Neuronal stem cell (in vitro differentiated cells): ENCODE results near the gene RIC3.

Experiments
- DNase-seq: peaks from one replicate; pipeline ENCODE4 v3.0.0-alpha.2; 2013; ENCODE audit warnings: low spot score
- H2AFZ ChIP-seq: one replicate; pipeline ENCODE4 v1.6.1; 2013; ENCODE audit warnings: mild to moderate bottlenecking, low read length, inconsistent platforms
- H2AK5ac ChIP-seq: 2 replicates; pipeline ENCODE4 v1.6.1; 2013; ENCODE audit warnings: low read depth, mild to moderate bottlenecking, inconsistent platforms, low read length, moderate library complexity, mixed read lengths
- H2BK120ac ChIP-seq: 2 replicates; pipeline ENCODE4 v1.6.1; 2013; ENCODE audit warnings: low read depth, mild to moderate bottlenecking, inconsistent platforms, low read length, moderate library complexity, mixed read lengths
- H2BK12ac ChIP-seq: one replicate; pipeline ENCODE4 v1.6.1; 2013; ENCODE audit warnings: low read length, inconsistent platforms
- H2BK15ac ChIP-seq: 2 replicates; pipeline ENCODE4 v1.6.1; 2013; ENCODE audit warnings: mild to moderate bottlenecking, low read length, inconsistent platforms, mixed read lengths
- H2BK5ac ChIP-seq: one replicate; pipeline ENCODE4 v1.6.1; 2013; ENCODE audit warnings: inconsistent platforms, mild to moderate bottlenecking, low read length, moderate library complexity
- H3K14ac ChIP-seq: one replicate; pipeline ENCODE4 v1.6.1; 2013; ENCODE audit warnings: low read length, inconsistent platforms
- H3K18ac ChIP-seq: 2 replicates; pipeline ENCODE4 v1.6.1; 2013; ENCODE audit warnings: low read length, inconsistent platforms
- H3K23ac ChIP-seq: 2 replicates; pipeline ENCODE4 v1.6.1; 2013; ENCODE audit warnings: low read depth, mild to moderate bottlenecking, mixed read lengths, low read length, inconsistent platforms; ENCODE audit not compliant: poor library complexity
- H3K27ac ChIP-seq: replicated peaks from 3 replicates; pipeline ENCODE4 v1.5.1; 2013; ENCODE audit warnings: low read length, inconsistent platforms
- H3K27me3 ChIP-seq, 3 experiments: 2 replicates each; pipeline ENCODE4 v1.6.1; 2013; ENCODE audit warnings: low read length in 3 of 3, mild to moderate bottlenecking in 2 of 3, inconsistent platforms in 1 of 3, low read depth in 1 of 3, mixed read lengths in 1 of 3, moderate library complexity in 1 of 3; ENCODE audit not compliant: control insufficient read depth in 3 of 3, insufficient read depth in 3 of 3
- H3K36me3 ChIP-seq, 2 donors: replicated peaks in 1 of 2; 2 replicates each; pipeline ENCODE4 v1.6.1; 2013; ENCODE audit warnings: low read length in 2 of 2; ENCODE audit not compliant: control insufficient read depth in 2 of 2, insufficient read depth in 2 of 2
- H3K4ac ChIP-seq: 2 replicates; pipeline ENCODE4 v1.6.1; 2013; ENCODE audit warnings: inconsistent platforms, mild to moderate bottlenecking, low read length, moderate library complexity
- H3K4me1 ChIP-seq, 2 donors: 1 replicate in 1 of 2; 2 replicates in 1 of 2; pipeline ENCODE4 v1.6.1; 2013; ENCODE audit warnings: low read length in 2 of 2, low read depth in 1 of 2; ENCODE audit not compliant: control insufficient read depth in 2 of 2, insufficient read depth in 1 of 2
- H3K4me2 ChIP-seq: one replicate; pipeline ENCODE4 v1.6.1; 2013; ENCODE audit warnings: mild to moderate bottlenecking, low read length, inconsistent platforms; ENCODE audit not compliant: insufficient read depth, poor library complexity, severe bottlenecking
- H3K4me3 ChIP-seq, 2 donors: 2 replicates each; pipeline ENCODE4 v1.5.1; 2013; ENCODE audit warnings: low read length in 2 of 2, mild to moderate bottlenecking in 2 of 2, inconsistent platforms in 1 of 2, moderate library complexity in 1 of 2
- H3K79me1 ChIP-seq: one replicate; pipeline ENCODE4 v1.6.1; 2013; ENCODE audit warnings: low read depth, mild to moderate bottlenecking, inconsistent platforms, low read length, moderate library complexity
- H3K9ac ChIP-seq: one replicate; pipeline ENCODE4 v1.6.1; 2013; ENCODE audit warnings: mild to moderate bottlenecking, low read depth, low read length, inconsistent platforms; ENCODE audit not compliant: poor library complexity
- H3K9me3 ChIP-seq, 2 donors: replicated peaks in 1 of 2; 2 replicates each; pipeline versions ENCODE3 to v1.6.1; 2013; ENCODE audit warnings: low read length in 2 of 2, mild to moderate bottlenecking in 2 of 2, inconsistent platforms in 1 of 2, low read depth in 1 of 2, mixed read lengths in 1 of 2, moderate library complexity in 1 of 2; ENCODE audit not compliant: control insufficient read depth in 2 of 2, insufficient read depth in 1 of 2
- H4K8ac ChIP-seq: one replicate; pipeline ENCODE4 v1.6.1; 2013; ENCODE audit warnings: low read depth, mild to moderate bottlenecking, inconsistent platforms, low read length, moderate library complexity
- H4K91ac ChIP-seq: one replicate; pipeline ENCODE4 v1.6.1; 2013; ENCODE audit warnings: low read length, low read depth, mild to moderate bottlenecking, inconsistent platforms; ENCODE audit not compliant: poor library complexity
- WGBS, 2 donors: extraction: QIAGEN DNeasy Blood & Tissue Kit; methylation state at CpG; one replicate each; pipeline ENCODE4 v1.1.7; 2013; ENCODE audit warnings: missing lambda C conversion rate in 2 of 2, mixed read lengths in 1 of 2; ENCODE audit not compliant: insufficient read length in 2 of 2, insufficient replicate concordance in 1 of 2; ENCODE audit errors: extremely low coverage in 2 of 2; 5-methylcytosine and 5-hydroxymethylcytosine counted together

The RIC3 gene

GRCh38 chr11:8071616-8072581, 96.9 kb downstream of the RIC3 start:
- Histone ChIP-seq H2AK5ac (peak overlapping the region; percentile 36), H3K4ac (no peak overlapping the region), H4K8ac (no peak overlapping the region), H3K9ac (no peak overlapping the region), H3K4me1 (peaks cover 7 to 14% of the 10 kb centered on the region in 2 donors), H3K27me3 (peaks cover 0 to 48% (median 0%) of the 10 kb centered on the region in 3 experiments), H2BK12ac (no peak overlapping the region), H3K14ac (peak overlapping the region; percentile 59), H3K23ac (peak overlapping the region; percentile 52), H3K36me3 (no peaks in the 10 kb centered on the region), H3K4me3 (no peak overlapping the region), H3K79me1 (no peaks in the 10 kb centered on the region), H2BK15ac (peak overlapping the region; percentile 38), H3K27ac (no peak overlapping the region), H2BK5ac (no peak overlapping the region), H3K18ac (peak overlapping the region; percentile 67), H4K91ac (no peak overlapping the region), H3K9me3 (peaks cover 0 to 2% of the 10 kb centered on the region in 2 donors), H2AFZ (no peak overlapping the region), H3K4me2 (no peak overlapping the region), H2BK120ac (no peak overlapping the region)
- DNase-seq, result no peak
- no CpG with 5 or more reads among the region's 18 CpGs for WGBS, 2 donors

DNA sequence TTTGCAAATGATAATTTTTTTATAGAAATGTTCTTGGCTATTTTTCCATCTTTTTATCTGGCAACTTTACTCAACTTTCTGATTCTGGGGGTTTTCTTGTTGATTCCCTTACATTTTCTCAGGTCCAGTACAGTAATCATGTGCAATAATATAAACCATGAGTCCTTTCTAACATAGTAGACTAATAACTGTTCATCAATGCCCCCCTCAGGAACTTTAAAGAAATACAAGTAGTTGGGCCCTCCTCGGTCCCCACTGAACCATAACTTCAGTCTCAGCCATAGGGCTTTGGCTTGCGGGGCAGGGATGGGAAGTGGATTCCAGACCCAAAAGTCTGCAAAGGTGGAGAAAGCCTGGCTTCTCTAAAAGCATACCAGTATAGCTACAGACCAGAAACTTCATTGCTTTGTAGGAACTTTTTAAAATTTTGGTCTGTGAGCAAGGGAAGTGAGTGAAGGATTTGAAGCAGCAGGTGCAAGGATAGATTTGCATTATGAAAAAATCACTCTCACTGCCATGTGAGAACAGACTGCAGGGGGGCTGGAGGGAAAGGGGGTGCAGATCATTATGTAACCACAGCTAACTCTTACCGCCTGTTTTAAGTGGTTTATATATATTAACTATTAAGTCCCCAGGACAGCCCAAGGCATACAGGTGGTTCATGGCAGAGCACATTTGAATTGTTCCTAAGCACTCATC, 98.3 kb downstream of the RIC3 start:
- Histone ChIP-seq H3K36me3 (no peaks in the 10 kb centered on the region), H2AFZ (no peak overlapping the region), H4K8ac (no peak overlapping the region), H3K4me3 (no peak overlapping the region), H3K79me1 (no peaks in the 10 kb centered on the region), H2AK5ac (no peak overlapping the region), H2BK120ac (no peak overlapping the region), H3K14ac (no peak overlapping the region), H3K4ac (no peak overlapping the region), H3K27ac (no peak overlapping the region), H3K4me1 (peaks cover 10 to 14% of the 10 kb centered on the region in 2 donors), H3K18ac (no peak overlapping the region), H3K4me2 (no peak overlapping the region), H2BK5ac (no peak overlapping the region), H3K23ac (no peak overlapping the region), H2BK15ac (no peak overlapping the region), H3K9ac (no peak overlapping the region), H3K27me3 (peaks cover 0 to 48% (median 0%) of the 10 kb centered on the region in 3 experiments), H2BK12ac (no peak overlapping the region), H4K91ac (no peak overlapping the region), H3K9me3 (peaks cover 0 to 2% of the 10 kb centered on the region in 2 donors)
- DNase-seq, result no peak
- no CpG with 5 or more reads among the region's 3 CpGs for WGBS, 2 donors

DNA sequence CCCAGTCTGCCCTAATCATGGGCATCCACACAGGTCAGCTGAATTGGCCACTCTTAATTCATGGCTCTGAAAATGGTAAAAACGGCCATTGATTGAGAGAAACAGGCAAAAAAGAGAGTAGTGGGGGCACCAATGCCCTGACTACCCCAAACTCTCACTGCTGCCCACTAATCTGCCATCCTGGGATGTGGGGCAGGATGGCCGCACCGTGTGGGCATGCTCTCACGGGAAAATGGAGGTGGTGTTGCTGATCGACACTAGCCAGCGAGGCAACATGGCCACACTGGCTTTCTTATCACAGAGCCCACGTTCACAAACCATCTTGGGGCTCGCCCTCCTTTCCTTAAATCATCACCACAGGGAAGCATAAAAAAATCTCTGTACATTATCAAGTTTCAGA, 99.1 kb downstream of the RIC3 start:
- Histone ChIP-seq H2AK5ac (peak overlapping the region; percentile 51), H3K27ac (no peak overlapping the region), H4K91ac (peak overlapping the region; percentile 92), H2BK15ac (no peak overlapping the region), H3K4me2 (no peak overlapping the region), H3K18ac (peak overlapping the region; percentile 37), H2BK120ac (no peak overlapping the region), H3K9me3 (peaks cover 0 to 2% of the 10 kb centered on the region in 2 donors), H2BK12ac (peak overlapping the region; percentile 87), H3K9ac (peak overlapping the region; percentile 26), H4K8ac (no peak overlapping the region), H3K14ac (peak overlapping the region; percentile 40), H3K23ac (peak overlapping the region; percentile 95), H3K79me1 (no peaks in the 10 kb centered on the region), H3K4me1 (peaks cover 10 to 14% of the 10 kb centered on the region in 2 donors), H3K27me3 (peaks cover 0 to 55% (median 0%) of the 10 kb centered on the region in 3 experiments), H2AFZ (no peak overlapping the region), H3K4me3 (no peak overlapping the region), H3K4ac (no peak overlapping the region), H3K36me3 (no peaks in the 10 kb centered on the region), H2BK5ac (no peak overlapping the region)
- no peak for DNase-seq
- no CpG with 5 or more reads among the region's 8 CpGs for WGBS, 2 donors
